PC-3 (cell line): ENCODE results near the gene MALSU1. TPM values are rescaled to one million over a fixed set of nuclear protein-coding genes. Genes with fewer than 3 reads are reported as not detected.

Source experiments
- ATAC-seq: fragments of 200-7000 bp; cut with Tn5 transposase; 2 replicates; pipeline ENCODE4 v1.9.1; 2020; ENCODE audit warnings: mild to moderate bottlenecking, moderate library complexity
- BruUV-seq: library from RNA; stranded (reverse); fragments of 400-500 nt; replicated peaks from 2 replicates; lab custom pipeline; 2021; lab: Mats Ljungman, UMichigan
- CTCF ChIA-PET: fragments of 300-600 bp; sonication (Branson Sonifier 250); formaldehyde crosslinking; loops from one replicate; lab custom pipeline; 2022; ENCODE audit warnings: antibody characterized with exemption; lab: Charles Lee
- POLR2A ChIA-PET: fragments of 300-600 bp; sonication (Branson Sonifier 250); formaldehyde crosslinking; loops from one replicate; lab custom pipeline; 2022; ENCODE audit warnings: antibody characterized with exemption; ENCODE audit not compliant: unreplicated experiment; lab: Charles Lee
- DNase-seq: peaks from one replicate; pipeline ENCODE4 v3.0.0-alpha.2; 2015
- H2AFZ ChIP-seq: fragments of 300-600 bp; sonication (generic); 2 replicates; pipeline ENCODE4 v1.6.0; 2016; ENCODE audit warnings: antibody characterized with exemption, low read length
- H3F3A ChIP-seq: fragments of 300-600 bp; sonication (generic); one replicate; pipeline ENCODE4 v1.6.0; 2017; ENCODE audit warnings: antibody characterized with exemption, low read length, control low read depth, mild to moderate bottlenecking; ENCODE audit not compliant: unreplicated experiment
- H3K27ac ChIP-seq: fragments of 300-600 bp; sonication (generic); 2 replicates; pipeline ENCODE4 v1.5.1; 2016; ENCODE audit warnings: mild to moderate bottlenecking, low read length
- H3K27me3 ChIP-seq: fragments of 300-600 bp; sonication (generic); 2 replicates; pipeline ENCODE4 v1.6.1; 2016; ENCODE audit warnings: low read length, mixed read lengths
- H3K36me3 ChIP-seq: fragments of 300-600 bp; sonication (generic); 2 replicates; pipeline ENCODE4 v1.6.1; 2016; ENCODE audit warnings: low read depth, mixed run types, low read length, mixed read lengths
- H3K4me1 ChIP-seq: fragments of 300-600 bp; sonication (generic); 2 replicates; pipeline ENCODE4 v1.5.1; 2016; ENCODE audit warnings: low read length; ENCODE audit not compliant: insufficient read depth
- H3K4me2 ChIP-seq: fragments of 300-600 bp; sonication (generic); 2 replicates; pipeline ENCODE4 v1.6.0; 2016; ENCODE audit warnings: low read length
- H3K4me3 ChIP-seq: fragments of 300-600 bp; sonication (generic); 2 replicates; pipeline ENCODE4 v1.5.1; 2016; ENCODE audit warnings: mild to moderate bottlenecking, low read length, mixed read lengths
- H3K79me2 ChIP-seq: fragments of 300-600 bp; sonication (generic); 2 replicates; pipeline ENCODE4 v1.6.1; 2017; ENCODE audit warnings: low read length, mixed read lengths
- H3K9ac ChIP-seq: fragments of 300-600 bp; sonication (generic); 2 replicates; pipeline ENCODE4 v1.6.0; 2016; ENCODE audit warnings: mild to moderate bottlenecking, low read length
- H3K9me2 ChIP-seq: fragments of 300-600 bp; sonication (generic); replicated peaks from 2 replicates; pipeline ENCODE4 v1.6.1; 2016; ENCODE audit warnings: mixed run types, low read length, mixed read lengths
- H3K9me3 ChIP-seq: fragments of 300-600 bp; sonication (generic); 2 replicates; pipeline ENCODE4 v1.6.1; 2016; ENCODE audit warnings: low read length, mixed read lengths
- H4K20me1 ChIP-seq: fragments of 300-600 bp; sonication (generic); 2 replicates; pipeline ENCODE4 v1.6.1; 2016; ENCODE audit warnings: low read length, mixed read lengths
- CTCF ChIP-seq: fragments of 300-600 bp; sonication (generic); conservative IDR thresholded peaks from 2 replicates; pipeline ENCODE4 v1.5.1; 2017; ENCODE audit warnings: antibody characterized with exemption, low read depth, mild to moderate bottlenecking, low read length
- EZH2 ChIP-seq: fragments of 300-600 bp; sonication (generic); IDR thresholded peaks from one replicate; pipeline ENCODE4 v1.6.1; 2017; ENCODE audit warnings: antibody characterized with exemption, mild to moderate bottlenecking, low read length; ENCODE audit not compliant: unreplicated experiment
- EZH2phosphoT487 ChIP-seq: fragments of 300-600 bp; sonication (generic); IDR thresholded peaks from 2 replicates; pipeline ENCODE4 v1.6.1; 2018; ENCODE audit warnings: mild to moderate bottlenecking, antibody characterized with exemption, low read length, borderline replicate concordance
- intact Hi-C: fragments of 100-400 bp; cut with micrococcal nuclease; formaldehyde crosslinking; loops from 2 replicates; pipeline ENCODE4 v1.9.0; 2023
- total RNA-seq: library from RNA; depleted of rRNA; stranded (reverse); fragments of >200 nt; gene quantifications from 2 replicates; pipeline ENCODE4 v1.2.3, GENCODE V29; 2014

Gene MALSU1
- total RNA-seq, 1 experiment from 2014 or later, result 284 TPM

- Histone ChIP-seq H3K9me3 (0 out of 2 replicates have a peak, but pooled peaks cover 4% of the 10 kb centered on the region), H3K79me2 (no peaks in the 10 kb centered on the region), H3K4me1 (no peaks in the 10 kb centered on the region), H3F3A (no peaks in the 10 kb centered on the region), H3K36me3 (no peaks in the 10 kb centered on the region), H3K4me3 (no peak overlapping the region), H3K4me2 (no peak overlapping the region), H3K9ac (no peak overlapping the region), H3K9me2 (no peaks in the 10 kb centered on the region), H2AFZ (no peak overlapping the region), H4K20me1 (no peaks in the 10 kb centered on the region), H3K27ac (no peak overlapping the region), H3K27me3 (peaks cover 19% of the 10 kb centered on the region)
- ChIA-PET POLR2A (no interaction called here), CTCF (interaction anchor here (0.6 kb wide), 1 partner anchor 48 kb away, joined by 3 read pairs; no protein-coding TSS in a partner anchor)
- no peak for DNase-seq
- no TSS peak for BruUV-seq
- TF ChIP-seq EZH2 (no peak), CTCF (no peak), EZH2phosphoT487 (no peak)
- intact Hi-C loops, result no loop called here
- no peak for ATAC-seq
Observed at GRCh38 chr7:23254051-23254681, 45.0 kb upstream of the MALSU1 start.

- H3F3A ChIP-seq, result no peaks in the 10 kb centered on the region
- TF ChIP-seq EZH2phosphoT487, result no peak
- no peaks in the 10 kb centered on the region for H3K36me3 ChIP-seq
- ChIA-PET CTCF (no interaction called here), POLR2A (no interaction called here)
- H2AFZ ChIP-seq, result no peak overlapping the region
- 0 out of 2 replicates have a peak, but pooled peaks cover 4% of the 10 kb centered on the region for H3K9me3 ChIP-seq
- H4K20me1 ChIP-seq, result no peaks in the 10 kb centered on the region
- no peaks in the 10 kb centered on the region for H3K9me2 ChIP-seq
- H3K4me3 ChIP-seq, result no peak overlapping the region
- DNase-seq (no peak), ATAC-seq (no peak)
- no peak overlapping the region for H3K9ac ChIP-seq
- no TSS peak for BruUV-seq
- no peak overlapping the region for H3K27ac ChIP-seq
- H3K4me1 ChIP-seq, result no peaks in the 10 kb centered on the region
- intact Hi-C loops, result no loop called here
- no peaks in the 10 kb centered on the region for H3K79me2 ChIP-seq
- H3K27me3 ChIP-seq, result peaks cover 10% of the 10 kb centered on the region
- H3K4me2 ChIP-seq, result no peak overlapping the region
Observed at GRCh38 chr7:23256731-23257130, 42.4 kb upstream of the MALSU1 start.

- no peaks in the 10 kb centered on the region for H3F3A ChIP-seq
- no peaks in the 10 kb centered on the region for H3K4me1 ChIP-seq
- TF ChIP-seq CTCF (no peak), EZH2 (no peak), EZH2phosphoT487 (no peak)
- H3K27ac ChIP-seq, result no peak overlapping the region
- no peaks in the 10 kb centered on the region for H4K20me1 ChIP-seq
- intact Hi-C loops, result loop anchor here (10.0 kb wide), 1 partner anchor 176 kb away; no protein-coding TSS in a partner anchor
- H3K4me2 ChIP-seq, result no peak overlapping the region
- no peak overlapping the region for H3K4me3 ChIP-seq
- no peak overlapping the region for H2AFZ ChIP-seq
- H3K79me2 ChIP-seq, result no peaks in the 10 kb centered on the region
- H3K36me3 ChIP-seq, result no peaks in the 10 kb centered on the region
- H3K9me3 ChIP-seq, result no peaks in the 10 kb centered on the region
- CTCF ChIA-PET, result no interaction called here
- H3K9me2 ChIP-seq, result no peaks in the 10 kb centered on the region
- no peak overlapping the region for H3K9ac ChIP-seq
- peaks cover 4% of the 10 kb centered on the region; the same call in 1 of the 2 replicates for H3K27me3 ChIP-seq
- ATAC-seq, result no peak
- no TSS peak for BruUV-seq
- POLR2A ChIA-PET, result no interaction called here
- DNase-seq, result no peak
Observed at GRCh38 chr7:23260371-23260770, 38.8 kb upstream of the MALSU1 start.
